ENCODE results near the gene CPT1C.

Gene CPT1C

DNA sequence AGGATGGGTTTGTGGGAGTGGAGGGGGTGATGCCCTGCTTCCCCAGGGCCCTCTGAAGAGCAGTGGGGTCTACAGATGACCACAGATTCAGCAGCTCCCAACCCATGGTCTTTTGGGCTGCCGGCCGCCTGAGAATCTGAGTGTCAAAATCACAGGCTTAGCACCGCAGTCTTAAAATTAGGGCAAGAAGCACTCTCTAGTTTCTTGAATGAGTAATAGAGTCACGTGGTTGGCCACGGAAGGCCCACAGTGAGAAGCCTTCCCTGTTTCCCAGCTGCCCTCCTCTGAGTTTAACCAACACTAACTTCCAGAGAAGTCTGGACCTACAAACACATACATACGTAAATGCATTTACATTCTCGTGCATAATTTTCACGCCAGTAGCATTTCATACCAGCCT lies 8.6 kb upstream of the CPT1C start:
- DNase-seq (ENCODE audit: low spot score): no peak

DNA sequence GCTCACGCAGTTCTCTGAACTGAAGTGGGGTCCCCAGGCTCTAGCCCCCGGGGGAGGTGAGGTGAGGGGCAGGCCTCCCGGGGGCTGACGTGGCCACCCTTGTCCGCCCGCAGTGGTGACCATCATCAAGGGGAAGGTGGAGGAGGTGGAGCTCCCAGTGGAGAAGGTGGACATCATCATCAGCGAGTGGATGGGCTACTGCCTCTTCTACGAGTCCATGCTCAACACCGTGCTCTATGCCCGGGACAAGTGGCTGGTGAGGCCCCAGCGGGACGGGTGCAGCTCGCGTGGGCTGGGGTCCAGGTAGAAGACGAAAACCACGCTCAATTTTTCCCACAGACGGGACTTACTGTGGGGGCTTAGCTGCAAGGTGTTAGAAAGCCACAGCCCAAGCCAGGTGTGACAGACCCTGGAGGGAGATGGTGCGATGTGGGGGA lies 7.1 kb upstream of the CPT1C start:
- DNase-seq (ENCODE audit: low spot score): no peak

- DNase-seq (ENCODE audit: low spot score): no peak
These were observed 6.5 kb upstream of the CPT1C start for GRCh38 chr19:49684251-49684982.

GRCh38 chr19:49684983-49685553 lies 5.8 kb upstream of the CPT1C start:
- no peak for DNase-seq (ENCODE audit: low spot score)

- no peak for DNase-seq (ENCODE audit: low spot score)
These were observed 5.0 kb upstream of the CPT1C start for GRCh38 chr19:49685845-49686332.

DNA sequence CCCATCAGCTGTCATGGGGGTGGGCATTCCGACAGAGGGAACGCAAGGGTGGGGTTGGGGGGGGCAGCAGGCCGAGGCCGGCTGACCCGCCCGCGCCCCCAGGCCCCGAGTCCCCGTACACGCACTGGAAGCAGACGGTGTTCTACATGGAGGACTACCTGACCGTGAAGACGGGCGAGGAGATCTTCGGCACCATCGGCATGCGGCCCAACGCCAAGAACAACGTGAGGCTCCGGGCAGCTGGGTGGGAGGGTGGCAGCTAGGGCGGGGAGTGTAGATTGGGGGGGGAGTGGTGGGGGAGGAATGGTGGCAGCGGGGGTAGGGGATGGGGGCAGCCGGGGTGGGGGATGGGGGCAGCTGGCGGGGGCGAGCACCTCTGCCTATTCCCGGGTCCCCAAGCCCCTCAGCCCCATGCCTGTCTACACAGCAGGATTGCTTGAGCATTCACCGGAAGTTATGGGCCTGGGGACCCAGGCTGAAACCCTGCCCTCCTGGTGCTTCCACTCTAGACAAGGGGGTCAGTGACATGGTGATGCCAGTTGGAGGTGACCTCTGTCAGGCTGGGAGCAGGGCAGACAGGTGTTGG lies 4.3 kb upstream of the CPT1C start:
- DNase-seq (ENCODE audit: low spot score): no peak

DNA sequence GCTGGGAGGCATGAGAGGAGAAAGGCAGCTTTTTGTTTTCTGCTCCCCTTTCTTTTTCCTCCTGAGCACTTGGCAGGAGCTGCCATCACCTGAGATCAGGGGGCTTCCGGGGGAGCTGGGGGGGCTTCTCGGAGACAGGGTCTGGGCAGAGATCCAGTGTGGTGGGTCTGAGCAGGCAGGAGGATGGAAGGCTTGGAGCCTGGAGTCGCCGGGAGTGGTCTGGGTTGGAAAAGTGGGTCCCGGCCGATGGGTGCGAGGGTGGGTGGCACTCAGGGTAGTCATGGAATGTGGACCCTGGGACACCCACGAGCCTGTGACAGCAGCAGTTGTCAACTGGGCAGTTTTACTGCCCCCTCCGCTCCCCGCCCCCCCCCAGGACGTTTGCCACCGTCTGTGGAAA lies 3.8 kb upstream of the CPT1C start:
- no peak for DNase-seq (ENCODE audit: low spot score)

DNA sequence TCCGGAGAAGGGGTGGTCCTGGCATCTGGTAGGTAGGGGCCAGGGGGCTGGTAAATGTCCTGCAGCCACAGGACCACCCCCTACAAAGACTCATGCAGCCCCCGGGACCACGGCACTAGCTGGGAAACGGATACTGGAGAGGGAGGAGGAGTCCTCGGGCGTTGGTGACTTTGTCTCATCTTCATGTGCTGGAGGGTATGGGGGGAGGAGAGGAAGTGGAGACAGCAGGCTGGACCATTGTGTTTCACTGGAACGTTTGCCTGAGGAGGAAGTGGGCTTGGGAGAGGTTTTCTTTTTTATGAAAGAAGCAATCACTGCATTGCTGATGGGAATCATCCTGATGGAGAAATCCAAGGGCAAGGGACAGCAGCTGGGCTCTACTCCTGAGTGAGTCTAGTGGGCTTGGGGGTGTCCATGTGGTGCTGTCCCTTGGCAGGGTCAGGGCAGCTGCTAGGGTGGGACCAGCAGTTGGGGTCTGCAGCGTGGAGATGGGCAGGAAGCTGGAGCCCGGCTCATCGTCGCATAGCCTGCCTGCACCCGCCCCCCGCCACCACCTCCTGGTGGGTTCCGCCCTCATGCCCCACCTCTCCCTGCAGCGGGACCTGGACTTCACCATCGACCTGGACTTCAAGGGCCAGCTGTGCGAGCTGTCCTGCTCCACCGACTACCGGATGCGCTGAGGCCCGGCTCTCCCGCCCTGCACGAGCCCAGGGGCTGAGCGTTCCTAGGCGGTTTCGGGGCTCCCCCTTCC lies 3.2 kb upstream of the CPT1C start:
- no peak for DNase-seq (ENCODE audit: low spot score)

DNA sequence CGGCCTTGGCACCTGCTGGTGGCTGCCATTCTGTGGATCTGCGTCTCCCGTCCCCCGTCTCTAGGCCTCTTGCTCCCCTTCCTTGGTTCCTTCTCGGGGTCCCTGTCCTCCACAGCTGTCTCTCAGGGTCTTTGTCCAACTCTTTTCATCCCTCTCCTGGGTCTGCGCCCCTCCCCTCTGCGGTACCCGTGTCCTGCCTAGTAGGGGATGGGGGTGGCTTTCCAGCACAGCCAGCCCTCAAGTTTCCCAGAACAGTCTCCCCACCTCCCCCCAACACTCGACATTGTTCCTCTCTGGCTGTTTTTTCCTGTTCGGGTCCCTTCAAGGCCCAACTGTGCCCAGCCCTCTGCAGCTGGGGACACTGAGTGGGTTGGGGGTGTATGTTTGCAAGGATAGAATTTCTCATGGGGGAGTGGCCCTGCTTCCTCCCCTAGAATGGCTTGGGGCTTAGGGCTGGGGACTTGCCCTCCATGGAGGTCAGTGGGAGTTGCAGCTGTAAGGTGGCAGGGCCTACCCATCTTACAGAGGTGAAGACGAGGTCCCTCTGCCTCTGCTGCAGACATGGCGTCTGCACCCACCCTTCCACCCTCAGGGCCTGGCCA lies 2.3 kb upstream of the CPT1C start:
- no peak for DNase-seq (ENCODE audit: low spot score)

- no peak for DNase-seq (ENCODE audit: low spot score)
These were observed 1.5 kb upstream of the CPT1C start, which contains the start of gene ADM5 for GRCh38 chr19:49689133-49690078. TSS of gene ADM5 (plus strand) at chr19:49689594. CDS start at chr19:49689838, 244 bp downstream.

GRCh38 chr19:49690079-49690655 lies 749 bp upstream of the CPT1C start:
- no peak for DNase-seq (ENCODE audit: low spot score)

GRCh38 chr19:49691243-49692146 lies 579 bp downstream of the CPT1C start:
- no peak for DNase-seq (ENCODE audit: low spot score)

- DNase-seq (ENCODE audit: low spot score): no peak
These were observed 1.2 kb downstream of the CPT1C start for GRCh38 chr19:49692147-49692506.

DNA sequence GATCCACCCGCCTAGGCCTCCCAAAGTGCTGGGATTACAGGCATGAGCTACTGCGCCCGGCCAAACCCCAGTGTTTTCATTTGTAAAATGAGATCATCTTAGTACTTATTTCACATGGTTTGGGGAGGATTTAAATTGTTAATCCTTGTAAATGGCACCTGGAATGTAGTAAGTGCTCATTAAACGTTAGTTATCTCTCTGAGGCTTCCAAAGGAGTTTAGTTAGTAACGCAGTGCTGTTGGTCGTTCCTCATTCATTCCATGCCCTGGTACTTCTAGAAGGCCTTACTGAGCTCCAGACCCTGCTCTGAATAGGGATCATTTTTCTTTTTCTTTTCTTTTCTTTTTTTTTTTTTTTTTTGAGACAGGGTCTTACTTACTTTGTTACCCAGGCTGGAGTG lies 5.2 kb downstream of the CPT1C start:
- DNase-seq (ENCODE audit: low spot score): no peak

GRCh38 chr19:49696865-49697264 lies 5.9 kb downstream of the CPT1C start:
- DNase-seq (ENCODE audit: low spot score): no peak

DNA sequence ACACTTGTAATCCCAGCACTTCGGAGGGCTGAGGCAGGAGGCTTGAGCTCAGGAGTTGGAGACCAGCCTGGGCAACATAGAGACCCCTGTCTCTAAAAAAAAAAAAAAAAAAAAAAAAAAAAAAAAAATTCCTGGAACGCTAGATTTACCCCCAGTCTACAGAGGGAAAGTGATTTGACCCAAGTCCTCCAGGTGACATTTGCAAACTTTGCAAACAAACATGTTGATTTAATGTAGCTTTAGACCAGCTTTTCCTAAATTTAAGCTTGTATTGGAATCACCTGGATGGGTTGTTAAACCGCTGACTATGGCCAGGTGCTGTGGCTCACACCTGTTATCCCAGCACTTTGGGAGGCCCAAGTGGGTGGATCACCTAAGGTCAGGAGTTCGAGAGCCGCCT lies 8.4 kb downstream of the CPT1C start:
- DNase-seq (ENCODE audit: low spot score): no peak

- DNase-seq (ENCODE audit: low spot score): no peak
These were observed 9.6 kb downstream of the CPT1C start for GRCh38 chr19:49700563-49700962.

GRCh38 chr19:49701271-49701786 lies 10.4 kb downstream of the CPT1C start:
- DNase-seq (ENCODE audit: low spot score): no peak

- no peak for DNase-seq (ENCODE audit: low spot score)
These were observed 14.1 kb downstream of the CPT1C start for GRCh38 chr19:49704888-49705642.
